A549 treated with Mapracorat at 1 μM for 4 hours (cell line): ENCODE data around the gene CD300C. TPM values are rescaled to one million over a fixed set of nuclear protein-coding genes. Genes with fewer than 3 reads are reported as not detected.

ENCODE experiments used
- total RNA-seq: library from RNA; stranded (reverse); fragments of 200-300 nt; extraction: Qiagen RNA extraction; gene quantifications from 5 replicates; pipeline ENCODE4 v1.2.3, GENCODE V29; 2022

The CD300C gene
- total RNA-seq: 0.15 to 0.21 TPM (median 0.19 TPM) in 4 of 5 replicates, not detected in the other

DNA sequence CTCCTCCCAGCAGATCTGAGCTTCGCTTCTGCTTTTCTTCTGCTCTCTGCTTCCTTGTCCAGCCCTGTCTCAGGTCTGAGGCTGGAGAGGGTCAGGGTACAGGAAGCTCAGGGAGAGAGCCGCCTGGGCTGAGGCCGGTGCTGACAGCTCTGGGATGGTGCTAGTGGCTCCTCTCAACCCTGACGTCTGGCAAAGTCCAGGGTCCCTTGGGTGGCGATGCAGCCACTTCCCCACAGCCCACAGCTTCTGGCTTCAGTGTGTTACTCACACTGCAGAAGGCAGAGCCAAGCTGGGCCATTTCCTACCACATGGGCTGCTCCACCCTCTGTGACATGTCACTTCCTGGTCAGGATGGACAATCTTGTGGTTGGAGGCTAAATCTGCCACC is at the start of gene CD300C:
CD300C (minus strand) TSS at position 273 of the 388 bp plus-strand sequence. CDS start 333 bp downstream, outside the sequence.

DNA sequence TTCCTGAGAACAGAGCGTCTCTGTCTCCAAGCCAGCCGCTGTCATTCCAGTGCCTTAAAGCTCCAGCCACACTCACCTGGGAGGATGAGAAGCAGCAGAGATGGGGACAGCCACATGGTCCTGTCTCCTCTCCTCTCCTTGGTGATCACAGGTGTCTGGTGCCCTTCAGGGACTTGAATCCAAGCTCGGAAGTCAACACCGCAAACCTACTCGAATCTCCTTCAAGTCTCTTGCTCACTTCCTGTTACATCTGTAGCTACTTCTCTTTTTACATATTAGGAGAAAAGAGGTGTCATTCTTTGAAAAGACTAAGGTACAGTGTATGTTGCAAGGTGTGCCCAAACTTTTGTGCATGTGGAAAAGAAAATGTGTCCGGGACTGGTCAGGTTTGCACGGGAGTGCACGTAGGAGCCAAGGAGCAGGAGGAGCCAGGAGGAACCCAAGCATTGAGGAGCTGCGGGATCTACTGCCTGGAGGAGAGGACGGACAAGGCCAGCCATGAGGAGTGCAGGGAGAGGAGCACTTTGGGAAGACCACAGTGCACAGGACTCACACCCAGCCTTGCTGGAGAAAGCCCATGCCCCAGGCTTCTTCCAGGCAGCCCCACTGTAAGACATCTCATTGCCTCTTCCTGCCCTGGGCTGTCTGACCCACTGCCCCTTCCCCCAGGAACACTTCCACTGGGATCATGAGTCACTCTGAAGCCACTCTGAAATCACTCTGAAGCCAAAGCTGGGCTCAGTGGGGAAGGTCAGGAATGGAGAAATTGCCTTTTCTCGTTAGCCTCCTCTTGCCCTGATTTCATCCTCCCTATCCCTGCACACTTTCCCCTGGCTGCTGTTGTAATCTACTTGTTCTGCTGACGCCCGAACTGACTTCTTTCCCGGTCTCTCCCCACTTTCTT is 46.4 kb upstream of the CD300C start, which contains the start of gene CD300LD:
CD300LD (minus strand) TSS at position 197 of the 904 bp plus-strand sequence; CDS start at position 116, 81 bp downstream.

DNA sequence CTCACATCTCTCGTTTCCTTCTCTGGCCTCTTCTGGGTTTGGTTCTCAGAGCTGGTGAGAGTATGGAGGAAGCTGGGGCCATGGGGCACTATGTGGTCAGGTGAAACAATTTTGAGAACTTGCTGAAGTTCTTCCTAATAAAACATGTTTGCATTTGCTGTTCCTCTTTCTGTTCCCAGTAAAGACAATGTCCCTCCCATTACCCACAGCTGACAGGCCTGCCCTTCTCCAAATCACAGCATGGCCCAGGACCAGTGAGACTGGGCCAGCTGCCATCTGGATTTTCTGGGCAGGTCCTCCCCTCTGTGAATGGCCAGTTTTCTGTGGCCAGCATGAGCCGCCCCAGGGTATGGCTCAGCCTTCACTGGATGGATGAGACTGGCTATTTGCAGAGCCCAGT is 21.5 kb upstream of the CD300C start, which contains the start of gene CD300H:
CD300H (minus strand) TSS at position 113 of the 400 bp plus-strand sequence.

DNA sequence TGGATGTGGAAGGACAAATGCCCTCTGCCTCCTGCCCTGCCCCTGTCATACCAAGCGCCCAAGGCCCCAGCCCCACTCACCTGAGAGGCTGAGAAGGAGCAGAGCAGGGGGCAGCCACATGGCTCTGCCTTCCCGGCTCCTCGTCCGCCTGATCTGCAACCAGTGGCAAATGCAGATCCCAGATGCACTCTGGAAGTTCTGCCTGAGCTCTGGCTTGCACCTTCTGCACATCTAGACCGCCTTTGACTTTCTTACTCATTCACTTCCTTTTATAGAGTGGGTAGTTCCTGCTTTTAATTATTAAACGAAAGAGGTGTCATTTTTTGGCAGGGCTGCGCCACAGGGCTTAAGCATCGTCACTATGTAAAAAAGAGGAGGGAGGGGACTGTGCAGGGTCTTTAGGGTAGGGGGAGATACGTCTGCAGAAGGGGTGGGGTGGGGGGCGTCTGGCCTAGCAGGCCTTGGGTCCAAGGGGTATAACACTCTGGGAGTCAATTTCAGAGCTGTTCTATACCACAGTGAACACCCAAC is 14.6 kb downstream of the CD300C start, which contains the start of gene CD300LB:
CD300LB (minus strand) TSS at position 245 of the 531 bp plus-strand sequence; CDS start at position 120, 125 bp downstream.

Other genes starting within 250 kb of the CD300C start
- gene KIF19, start 219.9 kb downstream of the CD300C start, total RNA-seq: 0.05 to 0.14 TPM (median 0.09 TPM) in 3 of 5 replicates, not detected in the others
- 0.08 TPM in 1 of 5 replicates, not detected in the others for gene BTBD17, start 184.2 kb downstream of the CD300C start, total RNA-seq
- not detected in 5 replicates for gene GPR142, start 178.6 kb downstream of the CD300C start, total RNA-seq
- 40.7 to 67.4 TPM (median 60.7 TPM) in 5 replicates for gene GPRC5C, start 114.0 kb downstream of the CD300C start, total RNA-seq
- 0.22 TPM in 1 of 5 replicates, not detected in the others for gene CD300A, start 79.5 kb downstream of the CD300C start, total RNA-seq
- 0.07 to 0.11 TPM in 2 of 5 replicates, not detected in the others for gene CD300LB, start 14.6 kb downstream of the CD300C start, total RNA-seq
- gene CD300H, start 21.4 kb upstream of the CD300C start, total RNA-seq: 0.31 to 0.57 TPM in 2 of 5 replicates, not detected in the others
- not detected in 5 replicates for gene CD300LD, start 46.2 kb upstream of the CD300C start, total RNA-seq
- not detected in 5 replicates for gene CD300E, start 77.6 kb upstream of the CD300C start, total RNA-seq
- gene CD300LF, start 166.8 kb upstream of the CD300C start, total RNA-seq: not detected in 5 replicates
- 0.81 to 1.8 TPM (median 1.1 TPM) in 5 replicates for gene RAB37, start 191.1 kb upstream of the CD300C start, total RNA-seq
- gene NHERF1, start 202.5 kb upstream of the CD300C start, total RNA-seq: 34.4 to 43.9 TPM (median 41.5 TPM) in 5 replicates
- 49.2 to 57.5 TPM (median 55.3 TPM) in 5 replicates for gene NAT9, start 230.2 kb upstream of the CD300C start, total RNA-seq